Medulla oblongata (tissue), 1 donor: ENCODE data around the gene STAT3.
"Not testable (repeated sequence)": the region's sequence is repeated elsewhere in the genome, so short reads cannot be mapped to it uniquely, and the experiment has no call there.

Source experiments
- DNase-seq: peaks from one replicate; pipeline ENCODE4 v3.0.0-alpha.2; 2015; ENCODE audit errors: extremely low spot score

Gene STAT3

GRCh38 chr17:42386777-42387657 is 1.2 kb downstream of the STAT3 start:
- DNase-seq: peak; percentile 64

- DNase-seq: no peak
Observed at GRCh38 chr17:42381898-42382297, 6.3 kb downstream of the STAT3 start.

DNA sequence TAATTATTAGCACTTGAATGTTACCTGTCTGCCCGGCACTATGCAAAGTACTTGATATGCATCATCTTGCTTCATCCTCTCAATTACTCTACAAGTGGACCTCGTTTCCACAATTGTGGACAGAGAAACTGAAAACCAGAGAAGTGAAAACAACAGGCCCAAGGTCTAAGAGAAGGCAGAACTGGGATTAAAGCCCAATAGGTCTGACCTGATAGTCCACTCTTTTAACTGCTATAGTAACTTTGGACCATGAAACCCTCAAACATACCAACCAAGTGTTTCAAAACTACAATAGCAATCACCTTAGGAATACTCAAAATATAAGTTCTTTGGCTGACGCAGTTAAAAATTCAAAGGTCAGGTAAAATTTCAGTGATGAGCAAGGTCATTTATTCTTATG is 7.3 kb downstream of the STAT3 start:
- no peak for DNase-seq

DNA sequence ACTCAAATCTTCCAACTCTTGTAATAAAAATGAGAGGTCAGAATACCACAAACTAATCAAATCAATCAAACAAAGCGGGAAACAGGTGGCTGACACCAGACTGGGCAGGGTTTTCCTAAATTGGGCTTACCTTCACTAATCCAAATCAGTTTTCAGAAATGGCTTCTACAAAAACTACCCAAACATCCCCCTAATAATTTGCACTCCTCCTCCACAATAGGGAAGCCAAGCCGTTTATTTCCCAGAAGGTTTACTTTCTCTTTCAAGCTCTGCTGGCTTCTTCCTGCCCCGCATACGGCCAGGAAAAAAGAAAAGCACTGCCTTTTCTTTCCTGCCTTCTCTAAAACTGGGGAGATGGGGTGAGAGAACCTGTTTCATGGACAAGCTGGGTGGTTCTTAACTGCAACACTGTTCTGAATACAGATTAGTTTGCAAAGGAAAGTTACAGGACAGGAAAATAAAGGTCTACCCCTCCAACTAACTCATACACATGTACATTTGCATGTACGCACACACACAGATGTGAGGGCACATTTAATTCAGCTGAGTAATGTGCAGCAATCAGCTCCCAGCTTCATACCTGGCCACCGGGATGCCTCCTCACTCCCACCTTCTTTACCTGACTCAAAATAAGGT is 9.2 kb downstream of the STAT3 start:
- DNase-seq: peak; percentile 66

DNA sequence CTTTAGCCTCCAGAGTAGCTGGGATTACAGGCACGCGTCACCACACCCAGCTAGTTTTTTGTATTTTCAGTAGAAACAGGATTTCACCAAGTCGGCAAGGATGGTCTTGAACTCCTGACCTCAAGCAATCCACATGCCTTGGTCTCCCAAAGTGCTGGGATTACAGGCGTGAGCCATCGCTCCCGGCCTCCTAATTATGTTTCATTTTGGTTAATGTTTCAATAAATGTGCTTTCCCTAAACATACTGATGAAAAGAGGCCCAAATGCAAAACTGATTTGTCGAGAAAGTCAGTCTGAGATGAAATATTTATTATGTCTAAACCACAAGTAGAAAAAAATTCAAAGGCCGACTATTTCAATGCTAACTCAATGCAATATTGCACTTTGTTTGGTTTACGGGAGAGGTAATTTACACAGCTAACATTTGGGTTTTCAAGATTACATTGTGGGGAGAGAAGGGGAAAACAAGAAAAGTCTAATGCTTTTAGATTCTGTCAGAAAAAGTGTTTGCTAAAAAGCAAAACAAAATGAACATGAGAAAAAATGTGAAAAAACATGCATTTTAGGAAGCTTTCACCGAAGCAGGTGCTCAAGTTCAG is 9.8 kb downstream of the STAT3 start:
- DNase-seq: no peak

DNA sequence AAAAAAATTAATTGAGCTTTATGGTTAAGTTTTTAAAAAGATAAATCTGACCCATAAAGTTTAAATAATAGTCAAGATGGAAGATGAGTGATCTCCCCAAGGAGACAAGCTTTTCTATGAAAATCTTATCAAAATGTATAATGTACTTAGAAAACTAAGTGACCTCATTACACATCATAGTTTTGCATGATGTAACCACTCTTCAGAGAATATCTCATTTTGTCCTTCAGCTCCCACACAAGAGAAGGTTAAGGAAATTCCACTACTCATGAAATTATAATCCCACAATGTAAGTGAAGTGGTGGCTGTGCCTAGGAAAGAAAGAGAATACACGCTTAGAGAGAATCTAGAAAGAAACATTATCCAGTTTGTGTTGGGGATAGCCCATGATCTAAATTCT is 14.3 kb downstream of the STAT3 start:
- DNase-seq: no peak

DNA sequence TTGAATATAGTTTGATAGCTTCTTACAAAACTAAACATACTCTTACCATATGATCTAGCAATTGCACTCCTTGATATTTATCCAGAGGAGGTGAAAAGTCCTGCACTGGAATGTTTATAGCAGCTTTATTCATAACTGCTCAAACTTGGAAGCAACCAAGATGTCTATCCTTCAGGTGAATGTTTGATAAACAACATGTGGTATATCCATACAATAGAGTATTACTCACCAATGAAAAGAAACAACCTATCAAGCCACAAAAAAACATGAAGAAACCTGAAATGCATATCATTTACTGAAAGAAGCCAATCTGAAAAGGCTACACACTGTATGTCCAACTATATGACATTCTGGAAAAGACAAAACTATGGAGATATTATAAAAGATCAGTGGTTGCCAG is 16.1 kb downstream of the STAT3 start:
- DNase-seq: no peak

DNA sequence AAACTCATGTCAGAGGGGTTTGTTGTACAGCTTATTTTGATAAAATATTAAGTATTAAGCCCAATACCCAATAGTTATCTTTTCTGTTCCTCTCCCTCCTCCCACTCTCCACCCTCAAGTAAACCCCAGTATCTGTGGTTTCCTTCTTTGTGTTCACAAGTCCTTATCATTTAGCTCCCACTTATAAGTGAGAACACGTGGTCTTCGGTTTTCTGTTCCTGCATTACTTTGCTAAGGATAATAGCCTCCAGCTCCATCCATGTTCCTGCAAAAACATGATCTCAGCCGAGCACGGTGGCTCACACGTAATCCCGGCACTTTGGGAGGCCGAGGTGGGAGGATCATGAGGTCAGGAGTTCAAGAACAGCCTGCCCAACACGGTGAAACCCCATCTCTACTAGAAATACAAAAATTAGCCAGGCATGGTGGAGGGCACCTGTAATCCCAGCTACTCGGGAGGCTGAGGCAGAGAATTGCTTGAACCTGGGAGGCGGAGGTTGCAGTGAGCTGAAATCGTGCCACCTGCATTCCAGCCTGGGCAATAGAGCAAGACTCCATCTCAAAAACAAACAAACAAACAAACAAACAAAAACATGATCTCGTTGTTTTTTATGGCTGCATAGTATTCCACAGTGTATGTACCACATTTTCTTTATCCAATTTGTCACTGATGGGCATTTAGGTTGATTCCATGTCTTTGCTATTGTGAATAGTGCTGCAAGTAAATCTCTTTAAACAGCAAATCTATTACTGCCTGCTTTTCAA is 19.3 kb downstream of the STAT3 start:
- not testable (repeated sequence) for DNase-seq

- not testable (repeated sequence) for DNase-seq
Observed at GRCh38 chr17:42368310-42368709, 19.9 kb downstream of the STAT3 start.

DNA sequence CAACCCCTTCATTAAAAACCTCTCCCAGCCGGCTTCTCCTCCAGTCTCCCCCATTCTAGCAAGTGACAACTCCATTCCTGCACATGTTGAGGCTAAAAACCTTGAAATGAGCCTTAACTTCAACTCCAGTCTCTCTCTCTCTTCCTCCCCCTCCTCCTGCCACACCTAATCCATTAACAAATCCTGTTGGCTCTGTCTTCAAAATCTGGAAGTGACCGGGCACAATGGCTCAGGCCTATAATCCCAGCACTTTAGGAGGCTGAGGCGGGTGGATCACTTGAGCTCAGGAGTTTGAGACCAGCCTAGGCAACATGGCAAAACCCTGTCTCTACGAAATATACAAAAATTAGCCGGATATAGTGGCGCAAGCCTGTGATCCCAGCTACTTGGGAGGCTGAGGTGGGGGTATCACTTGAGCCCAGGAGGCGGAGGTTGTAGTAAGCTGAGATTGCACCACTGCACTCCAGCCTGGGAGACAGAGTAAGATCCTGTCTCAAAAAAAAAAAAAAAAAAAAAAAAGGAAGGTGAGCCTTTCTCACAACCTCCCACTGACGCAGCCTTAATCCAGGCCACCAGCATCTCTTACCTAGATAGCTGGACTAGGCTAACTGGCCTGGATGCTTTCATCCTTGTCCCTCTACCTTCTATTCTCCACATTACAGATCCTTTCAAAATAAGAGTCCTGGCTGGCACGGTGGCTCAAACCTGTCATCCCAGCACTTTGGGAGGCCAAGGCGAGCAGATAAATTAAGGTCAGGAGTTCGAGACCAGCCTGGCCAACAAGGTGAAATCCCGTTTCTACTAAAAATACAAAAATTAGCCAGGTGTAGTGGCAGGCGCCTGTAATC is 21.8 kb downstream of the STAT3 start:
- DNase-seq: not testable (repeated sequence)

DNA sequence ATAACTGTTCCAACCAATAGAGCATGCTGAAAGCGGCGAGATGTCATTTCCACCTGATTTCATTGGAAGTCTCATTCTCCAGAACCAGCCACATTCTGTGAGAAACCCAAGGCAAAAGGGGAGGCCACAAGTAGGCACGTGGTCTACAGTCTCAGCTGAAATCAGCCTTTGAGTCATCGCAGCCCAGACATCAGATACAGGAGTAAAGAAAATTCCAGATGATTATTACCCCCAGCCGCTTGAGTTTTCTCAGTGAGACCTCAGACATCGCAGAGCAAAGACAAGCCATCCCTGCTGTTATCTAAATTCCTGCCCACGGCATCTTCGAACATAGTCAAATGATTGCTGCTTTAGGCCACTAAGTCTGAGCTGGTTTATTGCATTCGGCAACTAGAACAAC is 23.1 kb downstream of the STAT3 start:
- no peak for DNase-seq

- no peak for DNase-seq
Observed at GRCh38 chr17:42363767-42364585, 24.3 kb downstream of the STAT3 start.

DNA sequence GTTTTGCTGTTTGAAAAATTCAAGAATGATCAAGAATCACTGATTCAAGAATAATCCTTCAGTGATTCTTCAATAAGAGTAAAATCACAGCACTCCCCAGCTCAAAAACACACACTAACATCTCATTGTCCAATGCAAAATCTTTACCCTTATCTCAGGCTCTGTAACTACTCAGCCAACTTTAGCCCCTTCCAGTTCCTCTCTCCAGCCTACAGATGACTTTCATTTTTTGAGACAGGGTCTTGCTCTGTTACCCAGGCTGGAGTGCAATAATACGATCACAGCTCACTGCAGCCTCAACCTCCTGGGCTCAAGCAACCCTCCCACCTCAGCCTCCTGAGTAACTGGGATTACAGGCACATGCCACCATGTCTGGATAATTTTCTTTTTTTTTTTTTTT is 25.0 kb downstream of the STAT3 start:
- DNase-seq: no peak

- no peak for DNase-seq
Observed at GRCh38 chr17:42362245-42362961, 25.8 kb downstream of the STAT3 start.

GRCh38 chr17:42361781-42362186 is 26.5 kb downstream of the STAT3 start:
- no peak for DNase-seq

GRCh38 chr17:42360388-42360787 is 27.9 kb downstream of the STAT3 start:
- DNase-seq: not testable (repeated sequence)

DNA sequence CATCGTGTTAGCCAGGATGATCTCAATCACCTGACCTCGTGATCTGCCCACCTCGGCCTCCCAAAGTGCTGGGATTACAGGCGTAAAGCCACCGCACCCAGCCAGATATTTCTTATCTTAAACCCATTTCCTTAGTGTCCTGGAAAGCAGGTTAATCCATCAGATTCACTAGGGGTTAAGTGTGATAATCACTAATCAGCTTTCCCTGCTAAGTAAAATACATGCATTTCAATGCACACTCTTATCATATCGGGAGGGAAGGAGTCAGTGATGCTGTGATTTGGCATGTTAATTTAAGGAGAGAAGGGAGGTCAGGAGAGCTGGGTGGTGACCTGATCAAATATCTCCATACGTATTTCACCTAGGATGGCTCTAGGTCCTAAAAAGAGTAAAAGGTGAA is 29.1 kb downstream of the STAT3 start:
- DNase-seq: no peak

DNA sequence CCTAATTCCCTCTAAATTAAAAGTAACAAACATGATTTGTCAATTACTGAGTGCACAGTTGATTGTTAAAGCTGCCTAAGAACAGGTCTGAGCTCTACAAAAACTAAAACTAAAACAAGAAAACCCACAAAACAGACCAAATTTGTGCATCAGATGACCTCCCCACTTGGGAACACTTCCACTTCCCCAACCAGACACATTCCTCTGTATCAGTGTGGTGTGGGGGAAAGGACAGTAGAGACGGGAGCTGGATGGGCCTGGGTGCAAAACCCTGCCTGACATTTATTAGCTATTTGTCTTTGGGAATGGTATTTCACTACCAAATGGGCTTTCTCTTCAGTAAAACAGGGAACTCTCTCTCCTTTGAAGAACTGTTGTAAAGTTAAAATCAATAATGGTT is 29.8 kb downstream of the STAT3 start:
- DNase-seq: peak; percentile 52

GRCh38 chr17:42354956-42355843 is 33.0 kb downstream of the STAT3 start:
- DNase-seq: no peak
